ENCODE measurements around the gene VPS33B.

DNA sequence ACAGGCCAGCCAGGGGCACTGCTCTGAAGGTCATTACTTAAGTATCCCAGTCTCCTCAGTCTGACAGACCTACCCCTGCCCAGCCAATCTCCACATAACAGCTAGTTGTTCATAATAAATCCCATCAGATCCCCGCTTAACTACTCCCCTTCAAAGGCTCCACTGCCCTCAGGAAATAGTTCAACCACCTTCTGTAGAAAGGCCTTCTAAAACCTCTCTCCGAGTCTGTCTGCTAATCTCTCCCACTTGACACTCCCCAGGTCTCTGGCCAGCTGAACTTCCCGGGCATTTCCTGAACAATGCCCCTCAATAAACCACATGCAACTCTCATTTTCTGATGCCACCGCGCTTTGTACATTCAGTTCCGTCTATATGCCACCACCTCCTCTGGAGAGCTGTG, 34.1 kb downstream of the VPS33B start:
- TF ChIP-seq, protein P1, sequence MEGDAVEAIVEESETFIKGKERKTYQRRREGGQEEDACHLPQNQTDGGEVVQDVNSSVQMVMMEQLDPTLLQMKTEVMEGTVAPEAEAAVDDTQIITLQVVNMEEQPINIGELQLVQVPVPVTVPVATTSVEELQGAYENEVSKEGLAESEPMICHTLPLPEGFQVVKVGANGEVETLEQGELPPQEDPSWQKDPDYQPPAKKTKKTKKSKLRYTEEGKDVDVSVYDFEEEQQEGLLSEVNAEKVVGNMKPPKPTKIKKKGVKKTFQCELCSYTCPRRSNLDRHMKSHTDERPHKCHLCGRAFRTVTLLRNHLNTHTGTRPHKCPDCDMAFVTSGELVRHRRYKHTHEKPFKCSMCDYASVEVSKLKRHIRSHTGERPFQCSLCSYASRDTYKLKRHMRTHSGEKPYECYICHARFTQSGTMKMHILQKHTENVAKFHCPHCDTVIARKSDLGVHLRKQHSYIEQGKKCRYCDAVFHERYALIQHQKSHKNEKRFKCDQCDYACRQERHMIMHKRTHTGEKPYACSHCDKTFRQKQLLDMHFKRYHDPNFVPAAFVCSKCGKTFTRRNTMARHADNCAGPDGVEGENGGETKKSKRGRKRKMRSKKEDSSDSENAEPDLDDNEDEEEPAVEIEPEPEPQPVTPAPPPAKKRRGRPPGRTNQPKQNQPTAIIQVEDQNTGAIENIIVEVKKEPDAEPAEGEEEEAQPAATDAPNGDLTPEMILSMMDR (IDR thresholded peaks at IDR 0.05) = no peak
- no peak for TF ChIP-seq ZFX (IDR thresholded peaks at IDR 0.05; ENCODE audit: borderline replicate concordance)

All from 22Rv1 (cell line).